ENCODE results near the gene KRTAP10-12. TPM values are rescaled to one million over a fixed set of nuclear protein-coding genes. Genes with fewer than 3 reads are reported as not detected.
A peak's percentile ranks its signal among the peaks of the same experiment; 100 is the strongest.

KRTAP10-12 gene
- total and polyA plus RNA-seq, 2 of the 13 experiments (the other 11 are each of a cell fraction or from before 2014, with no cell fraction given) = not detected

DNA sequence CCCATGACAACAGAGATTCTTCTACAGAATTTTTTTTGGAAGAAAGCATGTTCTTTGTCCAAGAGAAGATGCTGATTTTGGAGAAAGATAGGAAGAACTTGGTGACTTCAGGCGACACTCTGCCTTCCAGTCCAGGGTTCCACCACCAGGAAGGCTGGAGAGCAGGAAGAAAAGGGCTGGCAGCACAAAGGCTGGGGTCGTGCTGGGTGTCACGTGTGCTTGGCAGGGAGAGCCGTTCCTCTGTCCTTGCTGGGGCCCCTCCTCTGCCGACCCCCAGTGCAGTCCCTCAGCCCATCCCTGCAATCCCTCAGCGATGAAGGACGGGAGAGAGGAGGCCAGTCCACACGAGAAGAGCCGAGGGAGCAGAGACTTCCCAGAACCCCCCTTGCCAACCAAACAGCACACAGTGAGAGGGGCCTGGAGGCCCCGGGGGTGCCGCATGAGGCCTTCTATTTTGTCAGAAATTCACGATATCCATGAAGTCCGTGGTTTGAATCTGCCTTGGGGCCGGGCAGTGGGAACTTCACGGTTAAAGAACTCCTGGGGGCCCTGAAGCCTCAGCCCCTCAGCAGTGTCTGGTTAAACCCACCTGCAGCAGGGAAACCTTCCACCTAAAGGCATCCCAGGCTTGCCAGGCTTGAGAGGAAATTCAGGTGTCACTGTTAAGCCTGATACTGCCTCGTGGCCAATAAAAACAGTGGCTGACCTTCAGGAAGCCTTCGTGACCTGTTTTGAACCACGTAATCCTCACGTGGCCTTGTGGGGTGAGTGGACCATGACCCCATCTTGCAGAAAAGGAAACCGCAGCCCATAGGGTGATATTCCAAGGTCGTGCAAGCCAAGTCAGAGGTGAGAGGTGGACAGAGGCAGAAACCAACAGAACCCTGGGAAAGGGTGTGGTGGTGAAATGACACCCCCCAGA is 3.4 kb downstream of the KRTAP10-12 start (continued):
- TF ChIP-seq, protein P1, sequence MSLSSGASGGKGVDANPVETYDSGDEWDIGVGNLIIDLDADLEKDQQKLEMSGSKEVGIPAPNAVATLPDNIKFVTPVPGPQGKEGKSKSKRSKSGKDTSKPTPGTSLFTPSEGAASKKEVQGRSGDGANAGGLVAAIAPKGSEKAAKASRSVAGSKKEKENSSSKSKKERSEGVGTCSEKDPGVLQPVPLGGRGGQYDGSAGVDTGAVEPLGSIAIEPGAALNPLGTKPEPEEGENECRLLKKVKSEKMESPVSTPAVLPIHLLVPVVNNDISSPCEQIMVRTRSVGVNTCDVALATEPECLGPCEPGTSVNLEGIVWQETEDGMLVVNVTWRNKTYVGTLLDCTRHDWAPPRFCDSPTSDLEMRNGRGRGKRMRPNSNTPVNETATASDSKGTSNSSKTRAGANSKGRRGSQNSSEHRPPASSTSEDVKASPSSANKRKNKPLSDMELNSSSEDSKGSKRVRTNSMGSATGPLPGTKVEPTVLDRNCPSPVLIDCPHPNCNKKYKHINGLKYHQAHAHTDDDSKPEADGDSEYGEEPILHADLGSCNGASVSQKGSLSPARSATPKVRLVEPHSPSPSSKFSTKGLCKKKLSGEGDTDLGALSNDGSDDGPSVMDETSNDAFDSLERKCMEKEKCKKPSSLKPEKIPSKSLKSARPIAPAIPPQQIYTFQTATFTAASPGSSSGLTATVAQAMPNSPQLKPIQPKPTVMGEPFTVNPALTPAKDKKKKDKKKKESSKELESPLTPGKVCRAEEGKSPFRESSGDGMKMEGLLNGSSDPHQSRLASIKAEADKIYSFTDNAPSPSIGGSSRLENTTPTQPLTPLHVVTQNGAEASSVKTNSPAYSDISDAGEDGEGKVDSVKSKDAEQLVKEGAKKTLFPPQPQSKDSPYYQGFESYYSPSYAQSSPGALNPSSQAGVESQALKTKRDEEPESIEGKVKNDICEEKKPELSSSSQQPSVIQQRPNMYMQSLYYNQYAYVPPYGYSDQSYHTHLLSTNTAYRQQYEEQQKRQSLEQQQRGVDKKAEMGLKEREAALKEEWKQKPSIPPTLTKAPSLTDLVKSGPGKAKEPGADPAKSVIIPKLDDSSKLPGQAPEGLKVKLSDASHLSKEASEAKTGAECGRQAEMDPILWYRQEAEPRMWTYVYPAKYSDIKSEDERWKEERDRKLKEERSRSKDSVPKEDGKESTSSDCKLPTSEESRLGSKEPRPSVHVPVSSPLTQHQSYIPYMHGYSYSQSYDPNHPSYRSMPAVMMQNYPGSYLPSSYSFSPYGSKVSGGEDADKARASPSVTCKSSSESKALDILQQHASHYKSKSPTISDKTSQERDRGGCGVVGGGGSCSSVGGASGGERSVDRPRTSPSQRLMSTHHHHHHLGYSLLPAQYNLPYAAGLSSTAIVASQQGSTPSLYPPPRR (CRISPR knock-in tag; IDR thresholded peaks at IDR 0.05; ENCODE audit: borderline replicate concordance) = peak; percentile 74; the same call in 1 of the 2 replicates
- TF ChIP-seq ZNF75D (CRISPR knock-in tag; IDR thresholded peaks at IDR 0.05; ENCODE audit: borderline replicate concordance) (no peak), ZNF451 (CRISPR knock-in tag; IDR thresholded peaks at IDR 0.05) (no peak), ZNF143 (CRISPR knock-in tag; IDR thresholded peaks at IDR 0.05) (peak; percentile 49), ZNF331 (CRISPR knock-in tag; IDR thresholded peaks at IDR 0.05) (peak; percentile 48; the same call in 1 of the 2 replicates), NRL (CRISPR knock-in tag; IDR thresholded peaks at IDR 0.05; ENCODE audit: borderline replicate concordance) (no peak), SCMH1 (CRISPR knock-in tag; IDR thresholded peaks at IDR 0.05; ENCODE audit: borderline replicate concordance) (no peak), ZNF333 (CRISPR knock-in tag; IDR thresholded peaks at IDR 0.05; ENCODE audit: borderline replicate concordance) (no peak), PHF20 (CRISPR knock-in tag; IDR thresholded peaks at IDR 0.05) (no peak), ZBTB7B (CRISPR knock-in tag; IDR thresholded peaks at IDR 0.05) (no peak), RAD51 (IDR thresholded peaks at IDR 0.05; ENCODE audit: borderline replicate concordance) (no peak), ZSCAN12 (CRISPR knock-in tag; IDR thresholded peaks at IDR 0.05) (no peak)
- TF ChIP-seq, protein P2, sequence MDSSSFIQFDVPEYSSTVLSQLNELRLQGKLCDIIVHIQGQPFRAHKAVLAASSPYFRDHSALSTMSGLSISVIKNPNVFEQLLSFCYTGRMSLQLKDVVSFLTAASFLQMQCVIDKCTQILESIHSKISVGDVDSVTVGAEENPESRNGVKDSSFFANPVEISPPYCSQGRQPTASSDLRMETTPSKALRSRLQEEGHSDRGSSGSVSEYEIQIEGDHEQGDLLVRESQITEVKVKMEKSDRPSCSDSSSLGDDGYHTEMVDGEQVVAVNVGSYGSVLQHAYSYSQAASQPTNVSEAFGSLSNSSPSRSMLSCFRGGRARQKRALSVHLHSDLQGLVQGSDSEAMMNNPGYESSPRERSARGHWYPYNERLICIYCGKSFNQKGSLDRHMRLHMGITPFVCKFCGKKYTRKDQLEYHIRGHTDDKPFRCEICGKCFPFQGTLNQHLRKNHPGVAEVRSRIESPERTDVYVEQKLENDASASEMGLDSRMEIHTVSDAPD (CRISPR knock-in tag; IDR thresholded peaks at IDR 0.05) = no peak
- TF ChIP-seq, protein P3, sequence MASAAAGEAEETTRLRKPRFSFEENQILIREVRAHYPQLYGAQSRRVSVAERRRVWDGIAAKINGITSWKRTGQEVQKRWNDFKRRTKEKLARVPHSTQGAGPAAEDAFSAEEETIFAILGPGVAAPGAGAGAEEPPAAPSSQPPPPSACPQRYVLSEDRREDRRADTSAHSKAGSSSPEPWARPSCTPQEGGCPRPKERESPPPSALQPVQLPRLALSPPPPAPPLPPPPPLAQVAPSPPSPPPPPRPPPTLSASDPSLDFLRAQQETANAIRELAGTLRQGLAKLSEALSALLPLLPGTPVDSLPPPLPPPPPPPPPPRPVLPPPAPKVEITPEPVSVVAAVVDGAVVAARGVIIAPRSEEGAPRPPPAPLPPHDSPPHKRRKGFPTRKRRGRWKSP (CRISPR knock-in tag; IDR thresholded peaks at IDR 0.05) = no peak
- TF ChIP-seq, protein P4, sequence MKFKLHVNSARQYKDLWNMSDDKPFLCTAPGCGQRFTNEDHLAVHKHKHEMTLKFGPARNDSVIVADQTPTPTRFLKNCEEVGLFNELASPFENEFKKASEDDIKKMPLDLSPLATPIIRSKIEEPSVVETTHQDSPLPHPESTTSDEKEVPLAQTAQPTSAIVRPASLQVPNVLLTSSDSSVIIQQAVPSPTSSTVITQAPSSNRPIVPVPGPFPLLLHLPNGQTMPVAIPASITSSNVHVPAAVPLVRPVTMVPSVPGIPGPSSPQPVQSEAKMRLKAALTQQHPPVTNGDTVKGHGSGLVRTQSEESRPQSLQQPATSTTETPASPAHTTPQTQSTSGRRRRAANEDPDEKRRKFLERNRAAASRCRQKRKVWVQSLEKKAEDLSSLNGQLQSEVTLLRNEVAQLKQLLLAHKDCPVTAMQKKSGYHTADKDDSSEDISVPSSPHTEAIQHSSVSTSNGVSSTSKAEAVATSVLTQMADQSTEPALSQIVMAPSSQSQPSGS (CRISPR knock-in tag; IDR thresholded peaks at IDR 0.05) = no peak
- TF ChIP-seq, protein P5, sequence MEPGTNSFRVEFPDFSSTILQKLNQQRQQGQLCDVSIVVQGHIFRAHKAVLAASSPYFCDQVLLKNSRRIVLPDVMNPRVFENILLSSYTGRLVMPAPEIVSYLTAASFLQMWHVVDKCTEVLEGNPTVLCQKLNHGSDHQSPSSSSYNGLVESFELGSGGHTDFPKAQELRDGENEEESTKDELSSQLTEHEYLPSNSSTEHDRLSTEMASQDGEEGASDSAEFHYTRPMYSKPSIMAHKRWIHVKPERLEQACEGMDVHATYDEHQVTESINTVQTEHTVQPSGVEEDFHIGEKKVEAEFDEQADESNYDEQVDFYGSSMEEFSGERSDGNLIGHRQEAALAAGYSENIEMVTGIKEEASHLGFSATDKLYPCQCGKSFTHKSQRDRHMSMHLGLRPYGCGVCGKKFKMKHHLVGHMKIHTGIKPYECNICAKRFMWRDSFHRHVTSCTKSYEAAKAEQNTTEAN (CRISPR knock-in tag; conservative IDR thresholded peaks at IDR 0.05) = peak; percentile 50; the same call in 1 of the 2 replicates
- TF ChIP-seq, protein P6, sequence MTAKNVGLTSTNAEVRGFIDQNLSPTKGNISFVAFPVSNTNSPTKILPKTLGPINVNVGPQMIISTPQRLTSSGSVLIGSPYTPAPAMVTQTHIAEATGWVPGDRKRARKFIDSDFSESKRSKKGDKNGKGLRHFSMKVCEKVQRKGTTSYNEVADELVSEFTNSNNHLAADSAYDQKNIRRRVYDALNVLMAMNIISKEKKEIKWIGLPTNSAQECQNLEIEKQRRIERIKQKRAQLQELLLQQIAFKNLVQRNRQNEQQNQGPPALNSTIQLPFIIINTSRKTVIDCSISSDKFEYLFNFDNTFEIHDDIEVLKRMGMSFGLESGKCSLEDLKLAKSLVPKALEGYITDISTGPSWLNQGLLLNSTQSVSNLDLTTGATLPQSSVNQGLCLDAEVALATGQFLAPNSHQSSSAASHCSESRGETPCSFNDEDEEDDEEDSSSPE (CRISPR knock-in tag; IDR thresholded peaks at IDR 0.05) = peak; percentile 41; the same call in 1 of the 2 replicates
